GM12878 (cell line): ENCODE data around the gene STK32A. TPM values are rescaled to one million over a fixed set of nuclear protein-coding genes. Genes with fewer than 3 reads are reported as not detected.

Experiments used
- ATAC-seq: fragments of 200-7000 bp; cut with Tn5 transposase; 3 replicates; pipeline ENCODE4 v1.9.1; 2020; ENCODE audit warnings: mild to moderate bottlenecking, moderate library complexity
- BruUV-seq: library from RNA; stranded (reverse); fragments of 400-500 nt; replicated peaks from 2 replicates; lab custom pipeline; 2021; lab: Mats Ljungman, UMichigan
- CTCF ChIA-PET: fragments of 300-600 bp; sonication (Branson Sonifier 250); formaldehyde crosslinking; extraction: SDS; loops from one replicate; lab custom pipeline; 2021; ENCODE audit warnings: inconsistent platforms; lab: Yijun Ruan, JAX
- POLR2A ChIA-PET: fragments of 350-600 bp; formaldehyde crosslinking; extraction: SDS; loops from one replicate; lab custom pipeline; 2021; ENCODE audit warnings: inconsistent platforms; lab: Charles Lee
- RAD21 ChIA-PET: fragments of 300-600 bp; sonication (Branson Sonifier 250); formaldehyde crosslinking; loops from one replicate; lab custom pipeline; 2023; ENCODE audit warnings: antibody characterized with exemption; ENCODE audit not compliant: unreplicated experiment; lab: Charles Lee
- SMC1A ChIA-PET: fragments of 300-600 bp; sonication (Branson Sonifier 250); formaldehyde crosslinking; loops from one replicate; lab custom pipeline; 2023; ENCODE audit not compliant: unreplicated experiment, uncharacterized antibody; lab: Charles Lee
- DNase-seq: peaks from one replicate; pipeline ENCODE4 v3.0.0-alpha.2; 2011; ENCODE audit warnings: low read depth, low spot score
- FAIRE-seq: peaks from 3 replicates; lab custom pipeline; 2011; peaks lifted over from hg19 to GRCh38; lab: Jason Lieb, UNC
- H2AFZ ChIP-seq: 2 replicates; pipeline ENCODE4 v1.6.0; 2011; ENCODE audit warnings: low read depth, low read length, control low read depth; ENCODE audit not compliant: control insufficient read depth
- H3K27ac ChIP-seq: 2 replicates; pipeline ENCODE4 v1.5.1; 2011; ENCODE audit warnings: control low read depth; ENCODE audit not compliant: control insufficient read depth, insufficient read depth
- H3K27me3 ChIP-seq, 2 experiments: replicated peaks in 1 of 2; 2 replicates each; pipeline versions ENCODE4 v1.6.0 to v1.6.1; 2011; ENCODE audit warnings: low read length in 1 of 2; ENCODE audit not compliant: control insufficient read depth in 2 of 2, insufficient read depth in 2 of 2
- H3K36me3 ChIP-seq, 2 experiments: 2 replicates each; pipeline ENCODE4 v1.5.1; 2011; ENCODE audit warnings: low read length in 1 of 2; ENCODE audit not compliant: control insufficient read depth in 2 of 2, insufficient read depth in 2 of 2
- H3K4me1 ChIP-seq: 2 replicates; pipeline ENCODE4 v1.6.1; 2011; ENCODE audit warnings: mild to moderate bottlenecking, low read length, moderate library complexity, mixed read lengths; ENCODE audit not compliant: control insufficient read depth, insufficient read depth
- H3K4me2 ChIP-seq: 2 replicates; pipeline ENCODE4 v1.6.0; 2011; ENCODE audit warnings: control low read depth; ENCODE audit not compliant: control insufficient read depth, insufficient read depth
- H3K4me3 ChIP-seq: fragments of 200-600 bp; sonication (generic); 2 replicates; pipeline ENCODE4 v1.5.1; 2016
- H3K79me2 ChIP-seq: 2 replicates; pipeline ENCODE4 v1.6.0; 2011; ENCODE audit warnings: low read length; ENCODE audit not compliant: control insufficient read depth, insufficient read depth
- H3K9ac ChIP-seq: 2 replicates; pipeline ENCODE4 v1.8.0; 2011; ENCODE audit warnings: low read length, control low read depth, mixed read lengths; ENCODE audit not compliant: control insufficient read depth, insufficient read depth
- H3K9me3 ChIP-seq: replicated peaks from 3 replicates; pipeline ENCODE4 v1.5.1; 2011; ENCODE audit warnings: mild to moderate bottlenecking, low read length; ENCODE audit not compliant: control insufficient read depth, insufficient read depth
- H4K20me1 ChIP-seq: 2 replicates; pipeline ENCODE4 v1.6.0; 2011; ENCODE audit not compliant: control insufficient read depth, insufficient read depth
- CEBPB ChIP-seq, 2 experiments: fragments of 150-350 bp in 1 of 2; IDR thresholded peaks; 2 replicates each; pipeline ENCODE4 v1.6.1; 2012 to 2014; ENCODE audit warnings: low read depth in 2 of 2, low read length in 2 of 2, borderline replicate concordance in 1 of 2, inconsistent platforms in 1 of 2
- DPF2 ChIP-seq: fragments of 450-650 bp; IDR thresholded peaks from 2 replicates; pipeline ENCODE4 v1.6.1; 2017; ENCODE audit warnings: mild to moderate bottlenecking
- EGR1 ChIP-seq, 2 experiments: IDR thresholded peaks; 1 replicate in 1 of 2; 2 replicates in 1 of 2; pipeline ENCODE4 v1.6.1; 2011 to 2012; ENCODE audit warnings: low read depth in 2 of 2, low read length in 2 of 2, borderline replicate concordance in 1 of 2, mild to moderate bottlenecking in 1 of 2, moderate library complexity in 1 of 2
- EZH2 ChIP-seq: IDR thresholded peaks from 2 replicates; pipeline ENCODE4 v1.6.1; 2012; ENCODE audit warnings: low read depth, mild to moderate bottlenecking, control low read depth, inconsistent platforms, low read length, borderline replicate concordance; ENCODE audit not compliant: control insufficient read depth
- NFYB ChIP-seq: IDR thresholded peaks from 2 replicates; pipeline ENCODE4 v1.6.1; 2011; ENCODE audit warnings: low read depth, mild to moderate bottlenecking, low read length, improper control_type of control experiment, moderate library complexity; ENCODE audit not compliant: insufficient read depth
- NRF1 ChIP-seq: conservative IDR thresholded peaks from 2 replicates; pipeline ENCODE4 v1.6.1; 2011; ENCODE audit warnings: mild to moderate bottlenecking, low read depth, low read length, improper control_type of control experiment
- RBBP5 ChIP-seq: fragments of 200-600 bp; sonication (generic); conservative IDR thresholded peaks from 2 replicates; pipeline ENCODE4 v1.6.1; 2016
- RELA ChIP-seq: fragments of 450-650 bp; IDR thresholded peaks from 2 replicates; pipeline ENCODE4 v1.8.0; 2014; ENCODE audit warnings: borderline replicate concordance; ENCODE audit not compliant: partially characterized antibody
- SP1 ChIP-seq: IDR thresholded peaks from one replicate; pipeline ENCODE4 v1.6.1; 2011; ENCODE audit warnings: low read depth, low read length
- WGBS: methylation state at CpG from one replicate; pipeline ENCODE4 v1.1.6; 2016; ENCODE audit warnings: low lambda C conversion rate; ENCODE audit not compliant: insufficient replicate concordance, insufficient coverage; ENCODE audit errors: missing lambda C conversion rate; 5-methylcytosine and 5-hydroxymethylcytosine counted together
- in situ Hi-C: fragments of 300-500 bp; cut with MboI; formaldehyde crosslinking; loops from 9 replicates; pipeline ENCODE4 v1.14.3; 2018; ENCODE audit warnings: mixed read lengths
- intact Hi-C: fragments of 100-400 bp; cut with micrococcal nuclease; formaldehyde crosslinking; loops from one replicate; pipeline ENCODE4 v1.14.2; 2022; ENCODE audit not compliant: unreplicated experiment
- polyA plus RNA-seq, 11 experiments: library from polyadenylated mRNA; depleted of rRNA in 4 of 11; unstranded in 6 of 11; stranded (reverse) in 5 of 11; fragments of >200 nt; fragmentation: Nextera tagmentation in 4 of 11; fragmentation: Illumina TruSeq in 1 of 11; extraction: Ambion mirVana in 4 of 11; extraction: Trizol in 1 of 11; gene quantifications; 1 replicate in 1 of 11; 2 replicates in 10 of 11; pipeline versions ENCODE4 v1.2.1 to v1.2.3, GENCODE V29; 2011 to 2016; ENCODE audit warnings: inconsistent platforms in 2 of 11, missing spikeins in 2 of 11, low read depth in 1 of 11
- total RNA-seq, 4 experiments: library from RNA; depleted of rRNA in 3 of 4; stranded (reverse); fragments of >200 nt in 3 of 4; fragmentation: Illumina TruSeq in 1 of 4; extraction: Trizol in 1 of 4; gene quantifications; 2 replicates each; pipeline versions ENCODE4 v1.2.1 to v1.2.3, GENCODE V29; 2013 to 2021
- TF ChIP-seq, protein P1 (sequence below): fragments of 450-650 bp; IDR thresholded peaks from 2 replicates; pipeline ENCODE4 v1.6.1; 2016; ENCODE audit warnings: mild to moderate bottlenecking, moderate library complexity, borderline replicate concordance

Gene STK32A
- total and polyA plus RNA-seq, 10 of the 15 experiments (the other 5 are each of a cell fraction or from before 2014, with no cell fraction given): under 0.01 to 0.10 TPM; not detected in 8

DNA sequence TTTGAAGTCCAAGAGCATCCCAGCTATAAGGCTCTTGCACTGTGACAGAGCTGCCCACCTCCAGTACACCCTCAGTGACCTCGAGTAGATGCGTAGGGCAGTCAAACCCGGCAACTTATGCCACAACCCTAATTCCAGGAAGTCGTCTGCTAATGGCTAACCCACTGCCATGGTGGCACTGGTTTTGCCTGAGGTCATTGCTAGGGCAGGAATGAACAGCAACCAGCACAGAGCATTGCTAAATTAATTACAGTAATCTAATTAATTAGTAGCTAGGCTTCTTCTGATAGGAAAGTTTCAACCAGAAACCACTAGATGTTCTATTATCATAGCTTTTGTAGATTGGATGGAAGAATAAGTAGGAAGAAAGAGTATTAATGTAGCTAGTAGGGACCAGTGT lies 152.3 kb downstream of the STK32A start:
- Histone ChIP-seq H3K36me3 (no peaks in the 10 kb centered on the region), H3K27me3 (peaks cover 0 to 5% of the 10 kb centered on the region in 2 experiments; a peak in 3 of 4 replicates), H2AFZ (no peak overlapping the region), H3K4me2 (no peak overlapping the region), H3K27ac (no peak overlapping the region), H3K9ac (no peak overlapping the region), H3K9me3 (no peaks in the 10 kb centered on the region), H3K4me3 (no peak overlapping the region), H3K79me2 (no peaks in the 10 kb centered on the region), H4K20me1 (no peaks in the 10 kb centered on the region), H3K4me1 (no peaks in the 10 kb centered on the region)
- intact Hi-C loops (no loop called here), in situ Hi-C loops (no loop called here)
- TF ChIP-seq, protein P1, sequence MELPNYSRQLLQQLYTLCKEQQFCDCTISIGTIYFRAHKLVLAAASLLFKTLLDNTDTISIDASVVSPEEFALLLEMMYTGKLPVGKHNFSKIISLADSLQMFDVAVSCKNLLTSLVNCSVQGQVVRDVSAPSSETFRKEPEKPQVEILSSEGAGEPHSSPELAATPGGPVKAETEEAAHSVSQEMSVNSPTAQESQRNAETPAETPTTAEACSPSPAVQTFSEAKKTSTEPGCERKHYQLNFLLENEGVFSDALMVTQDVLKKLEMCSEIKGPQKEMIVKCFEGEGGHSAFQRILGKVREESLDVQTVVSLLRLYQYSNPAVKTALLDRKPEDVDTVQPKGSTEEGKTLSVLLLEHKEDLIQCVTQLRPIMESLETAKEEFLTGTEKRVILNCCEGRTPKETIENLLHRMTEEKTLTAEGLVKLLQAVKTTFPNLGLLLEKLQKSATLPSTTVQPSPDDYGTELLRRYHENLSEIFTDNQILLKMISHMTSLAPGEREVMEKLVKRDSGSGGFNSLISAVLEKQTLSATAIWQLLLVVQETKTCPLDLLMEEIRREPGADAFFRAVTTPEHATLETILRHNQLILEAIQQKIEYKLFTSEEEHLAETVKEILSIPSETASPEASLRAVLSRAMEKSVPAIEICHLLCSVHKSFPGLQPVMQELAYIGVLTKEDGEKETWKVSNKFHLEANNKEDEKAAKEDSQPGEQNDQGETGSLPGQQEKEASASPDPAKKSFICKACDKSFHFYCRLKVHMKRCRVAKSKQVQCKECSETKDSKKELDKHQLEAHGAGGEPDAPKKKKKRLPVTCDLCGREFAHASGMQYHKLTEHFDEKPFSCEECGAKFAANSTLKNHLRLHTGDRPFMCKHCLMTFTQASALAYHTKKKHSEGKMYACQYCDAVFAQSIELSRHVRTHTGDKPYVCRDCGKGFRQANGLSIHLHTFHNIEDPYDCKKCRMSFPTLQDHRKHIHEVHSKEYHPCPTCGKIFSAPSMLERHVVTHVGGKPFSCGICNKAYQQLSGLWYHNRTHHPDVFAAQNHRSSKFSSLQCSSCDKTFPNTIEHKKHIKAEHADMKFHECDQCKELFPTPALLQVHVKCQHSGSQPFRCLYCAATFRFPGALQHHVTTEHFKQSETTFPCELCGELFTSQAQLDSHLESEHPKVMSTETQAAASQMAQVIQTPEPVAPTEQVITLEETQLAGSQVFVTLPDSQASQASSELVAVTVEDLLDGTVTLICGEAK: no peak
- TF ChIP-seq NFYB (no peak), SP1 (no peak), EZH2 (no peak), CEBPB (IDR thresholded peaks at IDR 0.05; ENCODE audit: borderline replicate concordance in 1 of 2, low read depth in 2 of 2, low read length in 2 of 2) (no peak), EGR1 (IDR thresholded peaks at IDR 0.05; ENCODE audit: borderline replicate concordance in 1 of 2, low read depth in 2 of 2, low read length in 2 of 2) (no peak), NRF1 (no peak), RELA (no peak), DPF2 (no peak), RBBP5 (no peak)
- 19% methylated on average over 4 of the region's 4 CpGs for WGBS
- CTCF ChIA-PET: interaction anchor here (0.7 to 3.0 kb wide), 5 partner anchors 8 to 162 kb away, joined by 3 to 15 read pairs (median 4); no protein-coding TSS in a partner anchor
- no peak for ATAC-seq
- no peak for FAIRE-seq
- no TSS peak for BruUV-seq
- DNase-seq: no peak
- RAD21 ChIA-PET: no interaction called here
- POLR2A ChIA-PET: no interaction called here
- SMC1A ChIA-PET: interaction anchor here (1.8 kb wide), 1 partner anchor 17 kb away, joined by 8 read pairs; no protein-coding TSS in a partner anchor
